Ureter (tissue), 1 donor: ENCODE measurements around the gene IFI27L2. TPM values are rescaled to one million over a fixed set of nuclear protein-coding genes. Genes with fewer than 3 reads are reported as not detected.

Experiments
- DNase-seq: peaks from one replicate; pipeline ENCODE4 v3.0.0-alpha.2; 2020; ENCODE audit warnings: low spot score
- total RNA-seq: library from RNA; stranded (reverse); gene quantifications from one replicate; pipeline ENCODE4 v1.2.4, GENCODE V29; 2023
- donor health status: DM: yes; HTN: yes; CAD: no.

The IFI27L2 gene
- total RNA-seq, 1 donor from 2014 or later = 29.1 TPM

DNA sequence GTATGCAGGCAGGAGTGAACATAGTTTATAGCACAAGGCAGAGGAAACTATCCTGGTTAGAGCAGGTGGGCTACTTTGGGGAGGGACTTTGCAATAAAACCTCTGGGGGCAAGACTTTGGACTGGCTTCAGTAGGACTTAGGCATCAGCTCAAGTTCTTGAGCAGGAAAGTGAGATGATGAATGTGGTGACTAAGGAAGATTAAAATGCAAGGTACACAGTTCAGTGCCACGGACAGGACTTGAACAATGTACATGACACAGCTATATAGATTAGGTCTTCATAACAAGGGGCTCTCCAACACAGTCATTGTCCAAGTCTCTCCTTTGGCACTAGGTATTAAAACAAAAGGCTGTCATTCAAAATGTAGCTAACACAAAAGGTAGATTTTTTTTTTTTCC is 23.3 kb upstream of the IFI27L2 start:
- no peak for DNase-seq

DNA sequence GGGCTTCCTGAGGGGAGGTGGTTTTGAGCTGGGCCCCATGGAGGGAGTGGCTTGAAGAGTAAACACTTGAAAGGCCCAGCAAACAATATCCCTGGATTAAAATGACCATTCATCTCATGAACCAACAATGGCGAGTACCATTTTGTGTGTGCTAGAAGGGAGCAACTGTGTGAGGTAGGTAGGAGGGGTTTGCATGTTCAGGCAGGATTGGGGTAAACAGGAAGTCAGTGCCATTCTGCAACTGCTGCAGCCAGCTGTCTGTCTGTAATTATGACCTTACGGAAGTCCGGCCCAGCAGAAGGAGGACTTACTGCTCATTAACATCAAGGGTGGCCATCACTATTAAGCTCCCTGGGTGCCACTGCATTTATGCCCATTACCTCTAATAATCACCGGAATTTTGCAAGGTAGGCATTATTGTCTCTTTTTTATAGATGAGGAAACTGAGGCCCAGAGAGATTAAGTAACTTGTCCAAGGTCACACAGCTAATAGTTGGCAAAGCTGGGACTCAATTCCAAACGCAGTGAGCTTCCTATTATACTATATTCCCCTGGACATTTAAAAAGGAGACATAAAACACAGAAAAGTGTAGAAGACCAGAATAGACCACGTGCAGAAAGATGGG is 16.6 kb upstream of the IFI27L2 start:
- DNase-seq = no peak

DNA sequence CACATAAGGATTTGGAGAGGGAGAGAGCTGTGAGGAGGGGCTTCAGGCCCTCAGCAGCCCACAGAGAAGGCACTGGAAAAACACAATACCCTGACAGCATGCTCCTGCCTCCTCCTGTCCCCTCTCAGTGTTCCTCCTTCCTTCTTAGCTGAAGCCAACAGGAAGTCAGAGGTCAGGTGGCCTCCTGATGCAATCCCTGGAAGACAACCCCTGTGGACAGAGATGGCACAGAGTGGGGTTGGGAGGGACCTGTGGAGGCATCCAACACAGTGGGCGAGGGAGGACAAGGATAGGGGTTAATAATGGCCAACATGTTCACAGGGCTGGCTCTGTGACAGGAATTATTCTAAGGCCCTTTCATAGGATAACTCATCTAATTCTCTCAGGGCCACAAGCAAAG is 15.4 kb upstream of the IFI27L2 start:
- DNase-seq = no peak

DNA sequence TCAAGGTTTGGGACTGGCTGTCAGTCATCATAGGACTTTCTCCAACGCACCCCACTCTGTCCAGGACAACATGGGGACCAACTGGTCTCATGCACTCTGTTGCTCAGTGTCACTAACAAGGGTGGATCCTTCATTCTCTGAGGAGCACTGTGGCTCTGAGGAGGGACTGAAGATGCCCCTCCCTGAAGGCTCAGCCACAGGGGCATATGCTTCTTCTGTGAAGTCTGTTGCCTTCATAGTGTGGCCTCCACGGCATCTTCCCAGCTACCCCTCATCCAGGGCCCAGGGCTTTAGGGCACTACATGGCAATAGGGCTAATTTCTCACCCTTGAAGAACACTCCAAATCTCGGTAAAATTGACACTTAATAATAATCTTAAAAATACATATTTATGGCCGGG is 14.3 kb upstream of the IFI27L2 start:
- no peak for DNase-seq

DNA sequence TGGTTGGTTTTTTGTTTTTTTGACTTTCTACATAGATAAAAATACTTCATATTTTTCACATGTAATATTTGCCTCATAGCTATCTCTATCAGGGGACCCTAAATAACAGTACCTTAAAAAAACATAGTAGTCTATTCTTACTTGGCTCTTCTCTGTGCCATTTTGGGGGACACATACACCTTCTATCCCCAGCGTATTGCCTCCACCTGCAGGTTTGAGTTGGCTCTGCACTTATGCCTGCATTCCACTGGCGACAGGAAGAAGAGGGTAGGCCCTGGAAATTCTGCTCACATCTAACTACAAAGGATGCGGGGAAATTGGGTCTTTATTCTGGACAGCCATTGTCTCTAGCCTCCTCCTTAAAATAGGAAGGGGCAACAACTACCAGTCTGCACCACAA is 13.8 kb upstream of the IFI27L2 start:
- DNase-seq = no peak

DNA sequence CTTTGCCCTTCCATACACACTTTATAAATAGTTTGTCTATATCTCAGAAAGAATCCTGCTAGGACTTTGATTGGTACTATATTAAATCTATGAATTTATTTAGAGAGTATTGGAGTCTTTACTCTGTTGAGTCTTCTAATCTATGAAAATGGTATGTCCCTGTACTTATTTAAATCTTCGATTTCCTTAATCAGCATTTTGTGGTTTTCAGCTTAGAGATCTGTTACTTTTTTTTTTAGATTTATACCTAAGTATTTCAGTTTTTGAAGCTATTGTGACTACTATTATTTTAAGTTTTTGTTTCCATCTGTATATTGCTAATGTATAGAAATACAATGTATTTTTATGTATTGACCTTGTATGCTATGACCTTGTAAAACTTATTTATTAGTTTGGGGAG is 13.4 kb upstream of the IFI27L2 start:
- no peak for DNase-seq

DNA sequence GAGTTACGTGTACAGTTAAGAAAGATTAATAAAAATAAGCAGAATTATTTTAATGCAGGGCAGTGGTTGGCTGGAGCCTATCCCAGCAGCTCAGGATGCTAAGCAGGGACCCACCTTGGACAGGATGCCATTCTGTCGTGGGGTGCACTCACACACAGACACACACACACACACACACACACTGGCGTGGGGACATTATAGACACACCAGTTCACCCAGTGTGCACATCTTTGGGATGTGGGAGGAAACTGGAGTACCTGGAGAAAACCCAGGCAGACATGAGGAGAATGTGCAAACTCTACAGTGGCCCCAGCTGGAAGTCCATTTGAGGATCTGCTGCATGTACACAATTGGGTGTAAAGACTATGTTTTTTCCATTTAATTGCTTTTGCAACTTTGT is 12.8 kb upstream of the IFI27L2 start:
- no peak for DNase-seq

DNA sequence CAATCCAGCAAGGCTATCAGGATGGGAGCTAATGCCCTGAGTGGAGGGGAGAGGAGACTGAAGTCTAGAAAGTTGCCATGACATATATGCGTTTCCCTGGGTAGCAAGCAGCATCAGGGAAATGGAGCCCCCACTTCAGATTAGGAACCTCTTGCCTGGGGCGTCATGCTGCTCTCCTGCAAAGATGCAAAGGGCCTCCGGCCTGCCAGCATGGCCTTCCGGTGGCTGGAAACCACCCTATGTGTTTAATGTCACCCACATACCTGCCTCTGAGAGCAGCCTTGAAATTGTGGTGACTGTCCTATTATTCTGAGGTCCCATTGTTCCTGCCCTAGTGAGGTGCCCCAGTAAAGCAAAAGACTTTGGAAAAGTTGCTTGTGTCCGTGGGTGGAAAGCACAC is 10.0 kb upstream of the IFI27L2 start:
- DNase-seq = no peak

DNA sequence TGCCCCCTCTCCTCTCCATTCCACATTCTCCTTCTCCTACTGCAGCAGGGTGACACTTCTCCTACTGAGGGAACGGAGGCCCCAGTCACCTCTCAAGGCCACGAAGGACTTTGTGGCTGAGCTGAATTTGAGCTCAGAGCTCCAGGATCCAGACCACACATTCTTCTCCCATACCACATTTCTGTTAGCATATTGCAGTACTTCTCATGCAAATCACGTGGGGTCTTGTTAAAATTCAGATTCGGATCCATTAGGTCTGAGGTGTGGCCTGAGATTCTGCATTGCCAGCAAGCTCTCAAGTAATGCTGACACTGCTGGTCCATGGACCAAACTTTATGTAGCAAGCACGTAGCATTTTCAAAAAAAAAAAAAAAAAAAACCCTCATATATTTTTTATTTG is 9.6 kb upstream of the IFI27L2 start:
- no peak for DNase-seq

DNA sequence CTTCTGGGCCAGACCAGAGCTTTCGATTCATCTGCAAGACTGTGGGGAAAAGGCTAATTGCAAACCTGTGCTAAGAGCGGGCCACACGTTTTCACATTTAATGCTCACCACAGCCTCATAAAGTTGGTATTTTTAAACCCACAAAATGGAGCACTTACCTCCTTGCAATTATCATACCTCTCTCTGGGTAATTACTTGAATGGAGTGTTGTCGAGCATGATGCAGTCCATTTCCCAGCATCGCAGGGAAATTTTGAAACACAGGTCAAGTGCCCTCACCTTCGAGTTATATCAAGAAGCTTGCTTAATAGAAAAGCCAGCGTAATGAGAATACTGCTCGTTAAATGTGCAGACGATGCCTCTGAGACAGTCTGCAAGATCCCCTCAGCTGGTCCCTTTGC is 8.8 kb upstream of the IFI27L2 start:
- DNase-seq = no peak

DNA sequence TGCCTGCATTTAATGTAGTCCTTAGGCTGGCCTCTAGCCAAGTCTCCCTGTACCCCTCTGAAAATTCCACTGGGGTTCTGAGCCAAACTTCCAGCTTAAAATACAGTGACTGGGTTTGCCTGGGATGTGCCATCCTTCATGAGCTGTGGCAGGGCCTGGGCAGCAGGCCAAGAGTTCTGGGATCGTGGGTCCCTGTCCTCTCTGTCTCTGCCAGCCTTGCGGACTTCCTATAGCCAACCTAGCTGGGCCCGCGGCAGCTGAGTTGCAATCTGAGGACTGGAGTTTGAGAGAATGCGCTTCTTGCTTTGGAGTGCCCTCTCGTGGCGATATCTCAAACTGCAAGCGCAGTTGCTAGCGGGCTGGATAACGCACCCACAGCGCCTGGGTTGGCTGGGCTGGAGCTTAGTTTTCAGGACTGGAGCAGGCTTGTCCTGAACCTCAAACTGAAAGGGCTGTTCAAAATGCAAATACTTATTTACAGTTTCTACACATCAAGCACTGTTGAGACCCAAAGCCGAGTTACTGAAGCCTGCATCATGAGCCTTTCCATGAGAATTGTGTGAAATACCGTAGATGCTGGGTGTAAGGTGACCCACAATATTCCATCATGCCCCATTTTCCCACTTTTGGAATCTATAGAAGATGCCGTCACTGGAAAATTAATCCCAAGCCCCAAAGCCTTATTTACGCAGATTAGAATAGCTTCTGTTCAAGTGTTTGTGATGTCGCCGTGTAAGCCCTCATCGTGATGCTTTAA is 7.3 kb upstream of the IFI27L2 start:
- peak; percentile 89 for DNase-seq

DNA sequence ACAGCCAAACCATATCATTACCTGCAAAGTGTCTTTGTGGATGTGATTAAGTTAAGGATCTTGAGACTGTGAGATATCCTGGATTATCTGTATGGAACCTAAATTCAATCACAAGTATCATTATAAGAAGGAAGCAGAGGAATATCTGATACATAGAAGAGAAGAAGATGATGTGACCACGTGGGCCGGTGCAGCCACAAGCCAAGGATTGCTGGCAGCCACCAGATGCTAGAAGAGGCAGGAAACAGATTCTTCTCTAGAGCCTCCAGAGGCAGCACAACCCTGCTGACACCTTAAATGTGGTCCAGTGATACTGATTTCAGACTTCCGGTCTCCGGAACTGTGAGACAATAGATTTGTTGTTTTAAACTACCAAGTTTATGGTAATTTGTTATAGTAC is 6.1 kb upstream of the IFI27L2 start:
- DNase-seq = no peak

DNA sequence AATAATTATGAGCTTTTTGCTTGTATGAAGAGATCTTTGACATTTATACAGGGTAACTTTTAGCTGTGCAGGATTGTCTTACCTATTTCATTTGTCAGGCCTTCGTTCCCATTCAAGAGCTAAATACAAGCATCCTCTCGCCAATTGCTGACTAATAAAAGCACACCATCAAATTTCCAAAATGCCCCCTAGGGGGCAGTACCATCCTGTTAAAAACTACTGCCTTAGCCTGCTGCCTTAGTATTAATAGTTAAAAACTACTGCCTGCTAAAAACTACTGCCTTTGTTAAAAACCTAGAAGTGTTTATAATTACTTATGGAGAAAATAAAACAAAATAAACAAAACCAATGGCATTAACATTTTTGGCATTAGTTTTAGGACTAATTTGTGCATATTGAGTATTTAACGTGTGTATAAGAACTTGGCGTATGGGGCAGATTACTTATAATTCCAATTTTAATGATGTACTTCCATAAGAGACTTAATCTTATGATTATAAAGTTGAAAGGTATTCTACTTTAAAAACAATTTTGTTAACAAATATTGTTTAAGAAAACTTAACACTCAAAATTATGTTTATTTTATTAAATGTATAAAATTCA is 3.0 kb upstream of the IFI27L2 start:
- no peak for DNase-seq

DNA sequence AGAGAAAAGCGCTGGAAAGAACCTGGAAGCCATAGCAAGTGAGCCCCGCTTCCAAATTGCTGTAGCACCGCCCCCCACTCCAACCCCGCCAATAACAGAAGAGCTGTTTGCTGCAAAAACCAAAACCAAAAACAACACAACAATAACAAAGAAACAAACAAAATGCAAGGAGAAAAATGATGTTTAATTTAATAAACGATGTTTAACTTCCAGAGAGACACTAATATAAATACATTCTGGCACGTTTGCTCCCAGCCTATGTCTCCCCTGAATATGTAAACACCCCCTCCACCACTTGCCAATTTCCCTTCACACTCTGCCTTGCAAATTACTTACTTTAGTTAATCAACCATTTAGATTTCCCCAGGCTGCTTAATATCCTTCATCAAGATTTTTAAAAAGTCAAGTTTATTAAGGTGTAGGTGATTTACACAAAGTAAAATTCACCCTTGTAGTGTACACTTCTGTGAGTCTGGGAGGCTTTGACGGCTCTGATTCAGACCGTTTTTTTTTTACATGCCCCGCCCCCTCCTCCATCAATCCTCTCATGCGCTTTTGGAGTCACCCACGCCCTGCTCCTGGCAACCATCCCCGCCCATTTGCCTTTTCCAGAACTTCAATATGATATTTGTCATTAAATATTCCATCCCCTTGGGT is 482 bp upstream of the IFI27L2 start:
- DNase-seq = peak; percentile 38

DNA sequence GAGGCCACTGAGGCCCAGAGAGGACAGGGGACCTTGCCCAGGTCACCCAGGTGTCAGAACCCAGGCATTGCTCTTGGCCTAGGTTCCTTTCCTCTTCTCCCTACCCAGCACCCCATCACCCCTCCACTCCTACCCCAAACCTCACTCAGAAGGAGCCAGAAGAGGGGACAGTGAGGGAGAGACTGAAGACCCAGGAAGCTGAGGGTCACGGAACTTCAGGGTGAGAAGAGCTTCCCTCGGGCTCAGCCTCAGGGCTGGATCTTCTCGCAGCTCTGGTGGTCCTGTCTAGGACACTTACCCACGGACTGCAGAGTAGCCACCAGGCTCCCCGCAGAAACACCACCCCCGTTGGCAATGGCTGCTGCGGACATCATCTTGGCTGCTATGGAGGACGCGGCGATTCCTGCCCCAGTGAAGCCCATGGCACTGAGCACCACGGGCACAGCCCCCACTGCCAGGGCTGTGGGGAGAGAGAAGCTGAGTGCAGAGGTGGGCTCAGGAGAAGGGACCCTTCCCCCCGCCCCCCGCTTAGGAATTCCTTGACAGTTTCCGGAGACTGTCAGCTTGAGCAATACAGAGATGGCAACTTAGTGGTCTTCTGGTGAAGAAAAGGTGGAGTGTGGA is 1.1 kb downstream of the IFI27L2 start:
- peak; percentile 38 for DNase-seq

DNA sequence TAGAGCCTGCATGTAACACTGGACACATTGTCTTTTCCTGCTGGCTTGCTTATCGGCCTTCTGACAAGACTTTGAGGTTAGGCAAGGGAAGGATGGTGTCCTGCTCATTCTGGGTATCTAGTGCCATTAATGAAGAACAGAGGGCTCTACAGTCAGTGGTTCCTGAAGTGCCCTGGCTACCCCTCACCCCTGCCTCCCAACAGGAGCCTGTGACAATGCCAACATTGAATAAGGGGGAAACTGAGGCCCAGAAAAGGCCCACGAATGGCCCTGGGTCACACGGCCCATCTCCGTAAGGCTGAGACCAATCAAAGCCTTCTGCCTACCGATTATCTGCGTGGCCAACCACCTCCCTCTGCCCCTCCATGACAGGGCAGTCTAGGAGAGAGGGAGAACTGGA is 2.1 kb downstream of the IFI27L2 start:
- DNase-seq = peak; percentile 30

DNA sequence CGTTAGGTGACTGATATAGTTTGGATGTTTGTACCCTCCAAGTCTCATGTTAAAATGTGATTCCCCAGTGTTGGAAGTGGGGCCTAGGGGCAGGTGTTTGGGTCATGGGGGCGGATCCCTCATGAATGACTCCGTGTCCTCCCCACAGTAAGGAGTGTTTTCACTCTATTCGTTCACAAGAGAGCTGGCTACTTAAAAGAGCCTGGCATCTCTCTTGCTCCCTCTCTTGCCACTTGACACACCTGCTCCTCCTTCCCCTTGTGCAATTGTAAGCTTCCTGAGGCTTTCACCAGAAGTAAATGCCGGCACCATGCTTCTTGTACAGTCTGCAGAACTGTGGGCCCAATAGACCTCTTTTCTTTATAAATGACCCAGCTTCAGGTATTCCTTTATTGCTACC is 2.6 kb downstream of the IFI27L2 start:
- DNase-seq = no peak

DNA sequence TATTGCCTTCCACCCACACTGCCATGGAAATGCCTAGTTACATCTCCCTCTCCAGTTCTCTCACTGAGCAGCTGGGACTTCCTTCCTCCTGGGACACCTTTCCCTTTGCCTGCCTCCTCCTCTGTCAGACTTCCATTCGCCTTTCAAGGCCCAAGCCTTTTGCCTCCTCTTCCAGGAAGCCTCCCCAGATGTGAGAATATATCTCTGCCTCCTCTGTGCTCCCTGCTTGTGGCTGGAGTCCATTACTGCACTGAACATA is 3.1 kb downstream of the IFI27L2 start:
- peak; percentile 23 for DNase-seq

DNA sequence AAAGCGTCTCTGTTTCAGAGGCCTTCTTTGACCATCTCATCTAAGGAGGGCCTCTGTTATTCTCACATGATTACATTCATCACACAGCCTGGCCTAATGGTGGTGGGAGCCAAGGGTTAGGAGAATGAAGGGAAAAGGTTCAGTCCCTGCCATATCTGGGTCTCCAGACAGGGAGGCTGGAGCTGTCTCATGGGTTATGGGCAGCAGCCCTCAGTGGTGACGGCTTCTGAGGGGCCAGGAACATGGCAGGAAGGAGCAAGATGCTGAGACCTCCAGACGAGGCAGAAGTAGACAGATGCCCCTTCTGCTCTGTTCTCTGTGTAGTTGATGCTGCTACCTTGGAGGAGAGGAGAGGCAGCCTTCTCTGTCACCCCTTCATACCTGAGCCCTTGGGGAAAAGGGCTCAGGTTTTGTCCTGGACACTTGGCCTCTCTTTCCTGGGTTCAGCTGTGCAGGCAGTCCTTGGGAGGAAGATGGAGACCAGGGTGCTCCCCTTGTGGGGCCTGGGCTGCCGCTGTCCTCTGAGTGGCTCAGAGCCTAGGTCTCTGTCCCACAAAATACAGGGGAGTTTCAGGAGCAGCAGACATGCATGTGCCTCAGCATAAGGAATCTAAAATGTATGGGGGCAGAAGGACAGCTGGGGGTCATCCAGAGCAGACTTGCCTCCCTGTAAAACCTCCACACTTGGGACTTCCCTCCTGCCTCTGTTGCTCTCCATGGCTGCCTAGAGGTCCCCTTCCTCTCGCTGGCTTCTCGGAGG is 3.6 kb downstream of the IFI27L2 start:
- DNase-seq = peak; percentile 30

DNA sequence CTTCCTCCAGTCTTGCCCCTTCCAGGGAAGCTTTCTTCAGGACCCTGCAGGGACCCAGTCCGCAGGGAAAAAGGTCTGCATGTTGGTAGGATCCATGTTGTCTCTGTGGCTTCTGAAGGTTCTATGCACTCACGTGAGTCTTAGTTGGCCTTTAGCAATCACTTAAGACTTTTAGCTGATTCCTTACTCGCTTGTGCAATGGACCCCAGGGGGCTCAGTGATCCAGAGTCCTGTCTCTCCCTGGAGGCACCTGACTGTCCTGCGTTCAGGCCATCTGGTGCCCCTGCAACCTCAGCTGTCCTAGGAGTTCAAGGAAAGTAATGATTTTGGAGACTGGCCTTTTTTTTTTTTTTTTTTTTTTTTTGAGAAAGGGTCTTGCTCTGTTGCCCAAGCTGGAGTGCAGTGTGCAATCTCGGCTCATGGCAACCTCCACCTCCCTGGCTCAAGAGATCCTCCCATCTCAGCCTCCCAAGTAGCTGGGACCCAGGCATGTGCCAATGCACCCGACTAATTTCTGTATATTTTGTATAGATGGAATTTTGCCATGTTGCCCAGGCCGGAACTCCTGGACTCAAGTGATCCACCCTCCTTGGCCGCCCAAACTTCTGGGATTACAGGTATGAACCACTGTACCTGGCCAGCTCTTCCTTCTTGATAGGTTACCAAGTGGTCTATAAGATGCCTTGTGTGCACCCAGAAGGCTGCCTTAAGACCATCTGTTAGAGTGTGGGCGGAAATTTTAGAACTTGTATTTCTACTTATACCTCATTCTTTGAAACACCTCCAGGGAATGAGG is 4.6 kb downstream of the IFI27L2 start:
- DNase-seq = peak; percentile 13

DNA sequence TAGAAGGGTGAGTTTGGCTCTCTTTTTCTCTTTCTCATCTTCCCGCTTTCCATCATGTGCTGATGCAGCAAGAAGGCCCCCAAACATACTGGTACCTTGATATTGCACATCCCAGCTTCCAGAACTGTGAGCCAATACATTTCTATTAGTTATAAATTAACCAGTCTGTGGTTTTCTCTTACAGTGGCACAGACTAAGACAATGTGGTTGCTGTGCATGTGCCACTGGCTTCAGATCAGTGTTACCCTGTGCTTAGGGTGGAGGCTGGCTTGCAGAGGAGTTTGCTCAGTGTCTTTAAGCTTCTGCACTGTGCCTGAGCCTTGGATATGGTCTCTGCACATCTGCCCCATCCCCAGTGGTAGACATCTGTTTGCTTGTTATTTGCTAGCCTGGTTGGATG is 5.5 kb downstream of the IFI27L2 start:
- peak; percentile 17 for DNase-seq
